UCSD-AML1 (cell line): Measurements from ENCODE around the gene KLF13.

Source experiments
- DNase-seq: peaks from one replicate; lab custom pipeline; 2025; ENCODE audit not compliant: unreplicated experiment; lab: John Stamatoyannopoulos, UW

KLF13 gene

DNA sequence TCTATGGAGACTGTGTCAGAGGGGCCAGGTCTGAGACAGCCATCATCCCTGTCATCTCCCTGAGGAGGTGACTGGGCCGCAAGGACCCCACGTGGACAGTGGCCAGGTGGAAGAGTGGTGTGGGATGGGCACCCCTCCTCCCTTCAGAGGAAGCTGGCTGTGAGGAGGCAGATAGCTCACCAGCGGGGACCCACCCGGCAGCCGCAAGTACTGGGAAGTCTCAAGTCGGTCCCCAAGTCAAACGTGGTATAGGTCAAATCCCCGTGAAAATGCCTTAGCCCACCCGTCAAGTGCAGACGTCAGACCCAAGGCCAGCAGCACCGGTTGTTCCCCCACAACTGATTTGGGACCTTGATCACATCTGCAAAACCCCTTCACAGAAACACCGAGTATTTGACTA, 12.3 kb upstream of the KLF13 start:
- DNase-seq, result no peak

DNA sequence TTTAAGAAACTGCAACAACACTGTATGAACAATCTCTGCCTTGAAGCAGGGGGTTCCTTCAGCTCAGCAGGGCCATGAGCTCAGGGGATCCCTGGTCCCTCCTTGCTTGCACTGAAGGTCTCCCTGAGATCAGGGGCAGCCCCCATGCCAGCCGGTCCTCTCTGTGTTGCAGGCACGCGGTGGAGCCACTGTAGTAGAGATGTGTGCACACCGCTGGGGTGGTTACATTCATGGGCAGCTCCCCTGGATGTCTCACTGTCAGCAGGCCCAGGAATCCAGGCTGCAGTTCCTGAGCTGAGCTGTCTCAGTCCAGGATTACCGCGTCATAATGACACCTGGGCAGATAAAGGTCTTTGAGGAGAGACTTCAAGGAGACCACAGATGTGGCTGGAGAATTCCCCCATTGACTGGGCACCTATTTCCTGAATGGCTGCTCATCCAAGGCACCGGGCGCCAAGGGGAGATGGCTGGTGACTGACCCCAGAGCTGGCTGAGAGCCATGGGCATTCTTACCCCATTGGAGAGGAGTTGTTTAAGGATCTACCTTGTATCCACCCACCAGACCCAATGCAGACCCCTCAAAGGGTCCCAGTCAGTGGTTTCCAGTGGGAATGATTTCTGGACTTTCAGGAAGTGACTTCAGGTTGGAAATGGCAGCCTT, 10.4 kb upstream of the KLF13 start:
- no peak for DNase-seq

DNA sequence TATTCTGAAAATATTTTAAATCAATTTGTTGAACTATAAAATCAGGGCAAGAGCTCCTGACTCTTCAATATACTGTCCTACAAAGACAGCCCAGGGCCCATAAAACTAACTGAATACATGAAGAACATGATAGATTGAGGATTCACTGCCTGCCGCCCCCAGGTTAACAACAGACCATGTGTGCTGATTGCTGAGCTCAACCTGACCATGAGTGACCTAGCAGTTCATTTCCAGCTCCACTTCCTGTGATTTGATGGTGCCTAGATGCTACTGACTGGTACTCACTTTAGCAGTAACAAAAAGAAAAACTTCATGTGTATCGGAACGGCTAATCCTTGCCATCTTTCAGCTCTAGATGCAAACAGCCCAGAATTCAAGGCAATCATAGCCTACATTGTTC, 9.6 kb upstream of the KLF13 start:
- no peak for DNase-seq

DNA sequence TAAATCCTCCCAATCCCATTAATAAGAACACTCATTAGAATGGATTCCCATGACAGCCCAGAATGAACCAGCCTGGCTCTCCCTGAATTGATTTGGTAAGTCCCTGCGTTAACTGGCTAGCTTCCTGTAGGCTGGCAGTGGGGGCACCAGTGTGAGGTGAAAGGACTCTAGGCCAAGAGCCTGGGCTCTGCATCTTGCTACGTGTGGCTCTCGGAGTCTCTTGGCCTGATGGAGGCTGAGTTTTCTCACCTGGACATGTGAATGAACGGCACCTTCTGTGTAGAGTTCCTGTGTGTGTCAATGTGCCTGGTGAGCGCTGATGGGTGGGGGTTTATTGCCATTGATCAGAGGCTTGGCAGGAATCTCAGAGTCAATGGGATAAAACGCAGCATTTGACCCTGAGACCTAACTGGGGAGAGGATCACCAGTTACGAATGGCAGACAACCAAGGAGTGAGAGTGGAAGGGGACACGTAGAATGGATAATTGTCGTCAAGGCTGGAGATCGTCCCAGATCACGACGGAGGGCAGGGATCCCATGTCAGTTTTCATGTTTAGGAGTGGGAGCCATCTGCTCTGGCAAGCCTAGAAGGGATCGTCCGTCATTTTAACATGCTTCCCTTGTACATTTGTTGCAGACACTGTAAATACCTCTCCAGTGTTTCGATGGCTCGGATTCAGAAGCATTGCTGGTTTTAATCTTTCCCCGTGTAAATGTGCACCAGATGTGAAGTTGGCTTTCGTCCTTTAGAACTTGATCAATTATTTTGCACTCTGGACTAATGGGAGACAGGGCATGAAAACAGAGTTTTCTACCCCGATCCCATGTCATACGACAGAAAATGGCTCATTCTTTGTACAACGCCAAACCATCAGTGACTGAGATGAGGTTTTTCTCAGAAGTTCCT, 9.0 kb upstream of the KLF13 start:
- DNase-seq, result no peak

DNA sequence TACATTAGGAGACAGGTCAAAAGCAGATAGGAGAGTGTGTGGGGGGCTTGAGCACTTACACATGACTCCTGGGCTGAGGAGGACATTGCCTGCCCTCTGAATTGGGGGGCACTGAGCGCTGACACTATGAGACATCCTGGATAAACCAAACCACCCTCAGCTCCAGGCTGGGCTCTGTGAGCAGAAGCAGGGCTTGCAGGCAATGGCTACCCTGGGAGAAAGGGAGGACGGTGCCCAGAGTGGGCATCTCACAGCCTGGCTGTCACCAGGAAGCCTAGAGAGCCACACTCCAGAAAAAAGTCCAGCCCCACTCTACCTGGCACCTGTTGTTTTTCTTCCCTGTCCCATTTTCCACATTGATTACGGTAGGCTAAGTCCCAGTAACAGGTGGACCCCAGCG, 8.2 kb upstream of the KLF13 start:
- no peak for DNase-seq

DNA sequence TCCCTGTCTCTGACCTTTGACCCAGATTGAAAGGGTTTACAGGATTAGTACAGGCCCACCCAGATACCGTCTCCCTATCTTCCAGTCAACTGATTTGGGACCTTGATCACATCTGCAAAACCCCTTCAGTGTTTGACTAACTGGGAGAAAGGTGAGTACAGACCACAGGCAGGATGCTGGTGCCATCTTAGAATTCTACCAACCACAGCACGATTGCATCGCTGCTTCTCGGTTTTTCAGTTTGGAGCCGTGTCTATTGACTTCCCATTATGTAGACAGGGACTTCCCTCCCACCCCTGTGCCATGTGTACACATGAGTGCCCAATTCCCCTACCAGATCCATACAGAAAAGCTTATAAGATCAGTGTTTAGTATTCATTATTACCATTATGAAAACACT, 6.6 kb upstream of the KLF13 start:
- no peak for DNase-seq

DNA sequence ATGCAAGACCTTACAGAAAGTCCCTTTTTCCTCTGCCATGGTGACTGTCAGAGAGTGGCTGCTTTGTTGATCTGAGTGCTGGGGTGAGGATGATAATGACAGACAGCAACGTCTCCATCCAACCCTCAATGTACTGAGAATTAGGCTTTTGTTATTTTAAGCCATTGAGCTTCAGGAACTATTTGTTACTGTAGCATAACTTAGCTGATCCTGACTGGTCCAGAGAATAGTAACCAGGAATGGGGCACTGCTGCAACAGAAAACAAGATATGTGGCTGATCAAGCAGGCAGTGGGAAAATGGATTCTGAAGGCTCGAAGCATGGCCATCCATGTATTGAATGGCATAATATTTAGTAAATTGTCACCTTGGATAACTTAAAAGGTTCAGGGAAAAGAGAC, 5.2 kb upstream of the KLF13 start:
- no peak for DNase-seq

DNA sequence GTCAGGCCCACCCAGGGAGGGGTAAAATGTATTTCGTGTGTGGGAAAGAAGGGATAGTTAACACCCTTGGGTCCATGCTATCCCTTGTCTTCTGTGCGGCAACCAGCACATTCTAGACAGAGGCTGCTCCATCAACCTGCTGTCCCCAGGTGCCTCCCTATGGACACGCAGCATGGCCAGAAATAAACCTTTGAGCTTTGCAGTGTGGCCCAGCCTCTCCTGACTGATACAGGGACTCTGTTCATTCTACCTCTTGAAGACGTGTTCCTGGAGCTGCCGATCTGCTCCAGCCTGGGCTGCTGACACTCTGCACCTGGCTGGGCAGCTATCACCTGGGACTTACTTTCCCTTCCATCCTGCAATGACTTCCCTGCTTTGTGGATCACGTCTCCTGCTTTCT, 4.1 kb upstream of the KLF13 start:
- no peak for DNase-seq

DNA sequence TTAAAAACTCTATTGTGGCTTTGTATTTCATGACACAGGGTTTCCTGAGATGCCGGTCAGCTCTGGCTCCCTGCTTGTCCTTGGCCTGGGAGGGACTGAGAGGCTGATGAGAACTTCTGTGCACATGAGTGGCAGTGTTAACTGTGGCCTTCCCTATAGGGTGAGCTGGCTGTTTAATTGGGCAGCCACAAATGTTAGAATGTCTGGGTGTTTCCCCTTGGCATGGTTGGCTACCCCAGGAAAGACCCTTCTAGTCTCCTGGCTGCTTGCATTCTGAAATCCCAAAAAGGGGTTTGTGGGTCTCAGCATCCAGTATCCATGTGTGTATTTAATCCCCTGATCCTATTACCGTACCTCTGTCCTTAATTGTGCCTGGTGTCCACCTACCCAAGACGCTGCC, 3.0 kb upstream of the KLF13 start:
- no peak for DNase-seq

DNA sequence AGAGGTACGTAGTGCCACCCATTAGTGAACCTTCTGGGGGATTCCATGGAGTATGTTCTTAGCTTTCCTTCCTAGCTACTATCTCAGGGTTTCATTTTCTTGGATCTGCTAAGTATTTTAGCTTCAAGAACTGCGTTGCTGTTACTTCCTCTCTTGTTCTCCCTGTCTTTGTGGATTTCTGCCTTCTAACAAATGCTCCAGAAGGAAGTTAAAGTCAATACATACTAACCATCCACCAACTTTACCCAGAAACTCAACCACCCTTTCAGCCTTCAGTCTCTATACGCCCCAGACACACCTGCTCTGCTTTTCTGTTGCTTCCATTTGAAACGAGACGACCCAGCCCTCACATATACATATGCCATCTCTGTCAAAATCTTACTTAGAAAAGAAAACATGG, 2.4 kb upstream of the KLF13 start:
- no peak for DNase-seq

DNA sequence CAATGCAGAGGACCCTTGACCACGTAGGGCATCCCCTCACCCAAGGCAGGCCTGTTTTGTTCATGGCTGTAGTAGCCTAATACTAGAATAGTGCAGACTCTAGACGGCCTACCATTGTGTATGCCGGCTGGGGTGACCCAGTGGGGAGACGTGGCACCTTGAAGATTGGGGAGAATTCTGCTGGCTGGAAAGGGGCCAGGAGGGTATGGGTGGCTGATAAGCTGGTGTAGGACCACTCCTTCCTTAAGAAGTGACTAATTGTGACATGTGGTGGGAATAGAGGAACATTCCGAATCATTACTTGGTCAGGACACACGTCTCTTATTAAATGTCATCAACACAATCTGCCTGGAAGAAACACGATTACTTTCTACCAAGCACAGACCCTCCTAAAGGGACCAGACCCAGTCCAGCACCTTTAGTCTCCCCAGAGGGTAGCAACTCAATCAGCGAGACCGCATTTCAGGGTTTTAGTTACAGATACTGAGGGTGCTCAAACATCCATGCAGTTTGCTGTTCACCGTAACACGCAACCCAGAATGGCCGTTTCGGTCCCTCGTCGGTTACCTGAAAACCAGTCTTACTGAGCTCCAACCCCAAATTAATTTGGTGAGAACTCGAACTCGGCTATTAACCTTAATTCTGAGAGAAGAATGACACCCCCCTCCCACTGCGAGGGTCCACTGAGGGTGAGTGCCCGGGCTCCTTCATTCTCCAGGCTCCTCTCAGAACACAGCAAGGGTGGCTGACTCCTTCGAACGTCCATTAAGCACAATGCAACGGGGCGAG, 1.6 kb upstream of the KLF13 start:
- no peak for DNase-seq

DNA sequence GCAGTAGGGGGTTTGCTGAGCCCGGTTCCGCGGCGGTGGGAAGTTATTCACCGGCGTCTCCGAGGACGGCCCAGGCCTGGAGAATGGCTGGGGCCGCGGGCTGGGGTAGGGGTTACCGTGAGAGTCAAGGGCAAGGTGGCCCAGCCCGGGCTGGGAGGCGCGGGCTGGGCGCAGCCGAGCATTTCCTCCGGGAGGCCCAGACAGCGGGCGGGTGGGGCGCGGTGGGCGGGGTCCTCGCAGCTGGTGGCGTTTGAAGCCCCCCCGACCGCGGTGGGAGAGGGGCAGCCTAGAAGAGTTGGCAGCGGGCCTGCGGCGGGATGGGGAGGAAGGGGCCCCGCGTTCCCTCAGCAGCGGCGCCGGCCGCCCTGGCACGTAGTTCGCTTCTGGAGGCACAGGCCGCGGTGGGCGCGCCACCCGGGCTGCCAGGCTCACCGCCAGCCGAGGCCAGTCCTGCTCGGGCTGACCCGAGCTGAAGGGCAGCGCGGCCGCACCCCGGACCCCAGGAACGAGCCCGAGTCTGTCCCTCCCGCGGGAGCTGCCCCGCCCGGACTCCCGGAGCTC, 960 bp upstream of the KLF13 start:
- DNase-seq, result peak; percentile 71

DNA sequence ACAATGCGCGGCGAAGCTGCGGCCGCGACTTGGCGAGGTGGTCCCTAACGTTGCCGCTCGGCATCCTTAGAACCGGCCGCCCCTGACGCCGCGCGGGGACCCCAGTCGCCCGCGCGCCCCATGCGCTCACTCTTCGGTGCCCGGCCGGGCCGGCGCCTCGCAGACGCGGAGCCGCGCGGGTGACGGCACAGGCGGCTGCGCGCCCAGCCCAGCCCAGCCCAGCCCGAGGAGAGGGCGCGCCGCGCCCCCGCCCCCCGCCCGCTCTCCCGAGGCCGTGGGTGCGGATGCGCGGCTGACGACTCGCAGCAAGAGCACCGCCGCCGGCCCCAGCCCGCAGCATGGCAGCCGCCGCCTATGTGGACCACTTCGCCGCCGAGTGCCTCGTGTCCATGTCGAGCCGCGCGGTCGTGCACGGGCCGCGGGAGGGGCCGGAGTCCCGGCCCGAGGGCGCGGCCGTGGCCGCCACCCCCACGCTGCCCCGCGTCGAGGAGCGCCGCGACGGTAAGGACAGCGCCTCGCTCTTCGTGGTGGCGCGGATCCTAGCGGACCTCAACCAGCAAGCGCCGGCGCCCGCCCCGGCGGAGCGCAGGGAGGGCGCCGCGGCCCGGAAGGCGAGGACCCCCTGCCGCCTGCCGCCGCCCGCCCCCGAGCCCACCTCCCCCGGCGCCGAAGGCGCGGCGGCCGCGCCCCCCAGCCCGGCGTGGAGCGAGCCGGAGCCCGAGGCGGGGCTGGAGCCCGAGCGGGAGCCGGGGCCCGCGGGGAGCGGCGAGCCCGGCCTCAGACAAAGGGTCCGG, 437 bp downstream of the KLF13 start:
- peak; percentile 85 for DNase-seq

DNA sequence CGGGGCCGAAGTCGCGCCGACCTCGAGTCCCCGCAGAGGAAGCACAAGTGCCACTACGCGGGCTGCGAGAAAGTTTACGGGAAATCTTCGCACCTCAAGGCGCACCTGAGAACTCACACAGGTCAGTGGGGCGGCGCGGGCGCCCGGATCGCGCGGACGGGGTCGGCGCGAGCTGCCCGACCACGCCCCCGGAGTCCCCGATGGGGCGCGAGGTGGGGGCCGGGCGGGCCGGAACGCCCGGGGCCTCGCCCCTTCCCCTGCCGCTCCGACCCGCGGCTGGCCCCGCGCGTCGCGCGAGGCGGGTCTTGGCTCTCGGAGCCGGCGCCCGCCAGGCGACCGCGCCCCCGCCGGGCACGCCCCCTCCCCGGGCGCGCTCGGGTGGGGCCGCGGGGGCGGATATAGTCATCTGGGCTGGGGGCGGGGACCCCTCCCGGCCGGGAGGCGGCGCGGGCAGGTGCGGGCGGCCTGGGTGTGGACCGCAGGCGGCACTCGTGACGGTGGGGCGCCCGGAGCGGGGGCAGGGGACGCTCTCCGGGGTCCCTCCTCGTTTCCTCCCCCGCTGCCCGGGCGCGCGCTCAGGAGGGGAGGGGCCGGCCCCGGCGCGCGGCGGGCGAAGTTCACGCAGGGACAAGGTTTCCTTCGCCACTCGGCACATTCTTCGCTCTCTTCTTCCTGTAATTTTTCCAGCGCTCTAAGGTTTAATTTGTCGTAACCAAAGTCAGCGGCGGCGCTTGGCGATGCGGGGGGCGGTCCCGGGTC, 1.2 kb downstream of the KLF13 start:
- peak; percentile 79 for DNase-seq

DNA sequence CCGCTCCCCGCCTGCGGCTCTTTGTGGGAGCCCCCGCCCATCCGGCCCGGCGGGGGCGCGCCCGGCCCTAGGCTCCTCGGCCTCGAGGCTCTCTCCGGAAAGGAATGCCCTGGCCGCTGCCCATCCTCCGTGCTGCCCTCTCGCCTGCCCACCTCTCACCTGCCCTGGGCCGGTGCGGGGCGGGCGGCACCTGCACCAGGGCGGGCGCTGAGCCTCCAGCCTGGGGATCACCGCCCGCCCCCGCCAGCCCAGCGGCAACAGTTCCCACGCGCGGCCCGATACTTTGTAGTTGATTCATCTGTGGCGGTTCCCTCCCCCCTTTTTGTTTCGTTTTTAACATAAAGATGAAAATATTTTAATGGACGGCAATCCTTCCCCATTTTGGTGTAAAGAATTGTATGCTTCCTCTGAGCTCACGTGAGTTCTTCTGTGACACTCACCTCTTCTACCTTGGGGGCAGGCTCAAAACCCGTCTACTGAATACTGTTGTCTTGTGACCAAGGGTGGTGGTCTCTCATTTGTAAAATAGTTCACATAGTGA, 1.9 kb downstream of the KLF13 start:
- no peak for DNase-seq

DNA sequence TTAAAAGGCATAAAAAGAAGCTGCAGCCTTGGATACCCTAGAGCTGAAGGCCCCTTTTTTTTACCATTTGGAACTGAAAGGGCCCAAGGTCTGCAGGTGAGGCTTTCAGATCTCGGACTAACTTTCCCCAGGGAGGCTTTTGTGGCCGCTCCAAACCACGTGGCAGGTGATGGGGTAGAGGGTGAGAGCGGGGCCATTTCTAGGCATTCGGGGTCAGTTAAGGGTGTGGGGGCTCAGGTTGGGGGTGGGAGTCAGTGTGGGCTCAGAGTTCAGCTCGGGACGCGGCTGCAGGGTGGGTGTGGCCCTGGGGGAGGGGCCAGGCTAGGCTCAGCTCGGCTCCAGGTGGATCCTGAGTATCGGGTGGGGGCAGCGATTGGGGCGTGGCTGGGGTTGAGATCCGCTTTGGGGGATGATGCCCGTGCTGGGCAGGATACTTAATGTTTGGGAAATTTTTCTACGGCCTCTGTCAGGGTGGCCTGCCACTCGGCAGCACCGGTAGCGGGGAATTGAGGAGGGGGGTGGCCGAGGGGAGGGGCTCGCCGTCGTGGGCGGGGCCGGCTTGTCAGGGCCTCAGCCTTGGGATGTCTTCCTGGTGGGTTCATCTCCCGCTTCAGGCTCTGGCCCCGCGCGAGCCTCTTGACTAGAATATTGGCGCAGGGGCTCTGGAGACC, 2.5 kb downstream of the KLF13 start:
- no peak for DNase-seq

DNA sequence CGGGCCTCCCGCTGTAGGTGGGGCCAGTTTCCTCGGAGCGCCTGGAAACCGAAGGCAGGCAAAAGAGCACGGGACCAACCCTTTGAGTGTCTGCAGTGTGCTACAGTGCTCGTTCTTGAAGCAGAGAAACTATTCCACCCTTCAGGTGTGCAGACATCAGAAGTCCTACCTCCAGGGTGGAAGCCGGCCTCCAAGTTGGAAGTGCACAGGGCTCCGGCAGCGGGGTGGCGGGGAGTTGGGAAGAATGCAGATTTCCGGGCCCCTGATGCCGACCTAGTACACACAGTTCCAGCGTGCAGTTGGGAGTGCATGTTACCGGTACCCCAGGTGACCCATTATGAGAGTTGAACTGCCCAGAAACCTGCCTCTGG, 3.0 kb downstream of the KLF13 start:
- no peak for DNase-seq

DNA sequence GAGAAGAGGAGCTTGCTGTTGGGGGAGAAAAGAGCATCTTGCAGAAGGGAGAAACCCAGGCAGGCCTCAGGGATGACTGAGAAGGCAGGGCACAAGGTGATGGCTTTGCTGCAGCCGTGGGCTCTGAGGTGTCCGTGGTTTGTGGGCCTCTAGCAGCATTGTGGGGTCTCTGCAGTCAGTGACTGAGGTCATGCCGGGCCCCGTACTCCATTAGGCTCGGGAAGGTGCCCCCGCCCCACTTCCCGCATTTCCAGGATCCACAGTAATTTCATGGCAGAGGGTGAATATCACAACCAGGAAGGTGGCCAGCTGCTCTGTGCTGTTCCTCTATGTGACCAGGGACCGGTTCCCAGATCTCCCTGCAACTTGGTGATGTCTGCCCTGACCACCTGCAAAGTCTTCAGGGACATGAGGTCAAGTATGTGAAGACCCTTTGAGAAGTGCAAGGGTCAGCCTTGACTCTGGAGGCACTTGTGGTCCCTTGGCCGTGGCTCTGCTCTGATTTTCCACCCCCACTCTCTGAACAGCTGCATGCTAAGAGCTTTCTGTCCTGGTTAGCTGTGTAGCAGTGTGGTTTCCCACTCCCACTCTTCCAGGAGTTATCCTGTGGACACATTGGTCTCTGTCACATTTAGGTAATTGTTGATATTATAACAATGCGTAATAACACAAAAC, 3.6 kb downstream of the KLF13 start:
- DNase-seq, result no peak

DNA sequence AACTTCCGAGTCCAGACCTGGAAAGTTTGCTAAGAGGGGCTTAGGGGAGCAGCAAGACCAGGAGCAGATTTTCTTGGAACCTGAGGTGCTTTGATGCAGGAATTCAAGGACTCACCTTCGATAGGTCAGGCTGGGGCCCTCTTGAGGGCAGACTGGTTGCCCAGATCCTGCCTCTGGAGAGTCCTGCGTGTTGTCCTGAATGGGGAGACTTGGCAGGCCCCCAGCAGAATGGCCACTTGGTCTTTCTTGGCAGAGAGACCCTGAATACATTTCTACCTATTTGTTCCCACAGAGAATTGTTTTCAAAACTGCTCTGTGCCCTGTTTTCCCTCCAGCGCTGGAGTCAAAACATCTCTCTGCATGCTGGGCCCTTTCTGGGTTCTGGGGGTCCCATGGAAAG, 4.2 kb downstream of the KLF13 start:
- no peak for DNase-seq
